Activated T-cell treated with anti-CD3 and anti-CD28 coated beads, Interleukin-2, amount 50 U/mL, for 1 hour (primary cell): ENCODE results near the gene SFSWAP.
"Not testable (repeated sequence)": the region's sequence is repeated elsewhere in the genome, so short reads cannot be mapped to it uniquely, and the experiment has no call there.

Experiments
- DNase-seq: peaks from one replicate; pipeline ENCODE4 v3.0.0-alpha.2; 2020

SFSWAP gene

GRCh38 chr12:131710464-131711457, at the start of gene SFSWAP:
SFSWAP (plus strand) TSS chr12:131711090; CDS start chr12:131711230, 140 bp downstream.
- peak; percentile 80 for DNase-seq

- not testable (repeated sequence) for DNase-seq
Observed at GRCh38 chr12:131661170-131661985, 49.5 kb upstream of the SFSWAP start.

GRCh38 chr12:131661986-131662288, 49.0 kb upstream of the SFSWAP start:
- not testable (repeated sequence) for DNase-seq

GRCh38 chr12:131662346-131662745, 48.5 kb upstream of the SFSWAP start:
- DNase-seq = not testable (repeated sequence)

- DNase-seq = not testable (repeated sequence)
Observed at GRCh38 chr12:131665666-131666065, 45.2 kb upstream of the SFSWAP start.

GRCh38 chr12:131666486-131666885, 44.4 kb upstream of the SFSWAP start:
- DNase-seq = not testable (repeated sequence)

- not testable (repeated sequence) for DNase-seq
Observed at GRCh38 chr12:131666978-131667601, 43.8 kb upstream of the SFSWAP start.

GRCh38 chr12:131671276-131671675, 39.6 kb upstream of the SFSWAP start:
- no peak for DNase-seq

- no peak for DNase-seq
Observed at GRCh38 chr12:131671871-131672270, 39.0 kb upstream of the SFSWAP start.

- DNase-seq = no peak
Observed at GRCh38 chr12:131672311-131672940, 38.5 kb upstream of the SFSWAP start.

- DNase-seq = no peak
Observed at GRCh38 chr12:131672941-131673887, 37.7 kb upstream of the SFSWAP start.

- no peak for DNase-seq
Observed at GRCh38 chr12:131673888-131674257, 37.0 kb upstream of the SFSWAP start.

GRCh38 chr12:131674373-131674772, 36.5 kb upstream of the SFSWAP start:
- DNase-seq = no peak

GRCh38 chr12:131675126-131676080, 35.5 kb upstream of the SFSWAP start:
- no peak for DNase-seq

- no peak for DNase-seq
Observed at GRCh38 chr12:131676544-131676943, 34.3 kb upstream of the SFSWAP start.

GRCh38 chr12:131677067-131677466, 33.8 kb upstream of the SFSWAP start:
- not testable (repeated sequence) for DNase-seq

- DNase-seq = no peak
Observed at GRCh38 chr12:131677699-131678098, 33.2 kb upstream of the SFSWAP start.

GRCh38 chr12:131678389-131679181, 32.3 kb upstream of the SFSWAP start:
- DNase-seq = not testable (repeated sequence)

- DNase-seq = not testable (repeated sequence)
Observed at GRCh38 chr12:131679186-131679585, 31.7 kb upstream of the SFSWAP start.
